Right ventricle myocardium superior (tissue), 1 donor: ENCODE data around the gene HOPX. TPM values are rescaled to one million over a fixed set of nuclear protein-coding genes. Genes with fewer than 3 reads are reported as not detected.
"Not testable (repeated sequence)": the region's sequence is repeated elsewhere in the genome, so short reads cannot be mapped to it uniquely, and the experiment has no call there.

ENCODE experiments used
- ATAC-seq: fragments of 200-7000 bp; cut with Tn5 transposase; one replicate; pipeline ENCODE4 v1.9.1; 2020; ENCODE audit warnings: mild to moderate bottlenecking; ENCODE audit not compliant: poor library complexity
- DNase-seq: peaks from one replicate; pipeline ENCODE4 v3.0.0-alpha.2; 2020
- intact Hi-C: fragments of 100-400 bp; cut with DNase I; formaldehyde crosslinking; loops from one replicate; pipeline ENCODE4 v1.11.2; 2022
- total RNA-seq: library from RNA; stranded (reverse); fragmentation: NEBNext Ultra II Directional; extraction: Animal tissue kit (Norgen Biotek cat#: 25700); gene quantifications from one replicate; pipeline ENCODE4 v1.2.1, GENCODE V29; 2021
- donor health status: DM: no; HTN: yes; CAD: no; lungs with severe emphysema.

The HOPX gene
- total RNA-seq, 1 donor from 2014 or later = 23.7 TPM

GRCh38 chr4:56640621-56641493 is 40.2 kb downstream of the HOPX start:
- ATAC-seq = no peak
- DNase-seq = no peak
- intact Hi-C loops = no loop called here

- ATAC-seq (no peak), DNase-seq (no peak)
- intact Hi-C loops = no loop called here
Measured at GRCh38 chr4:56637791-56638190, 43.3 kb downstream of the HOPX start.

- ATAC-seq (no peak), DNase-seq (no peak)
- intact Hi-C loops = no loop called here
Measured at GRCh38 chr4:56637154-56637553, 43.9 kb downstream of the HOPX start.

GRCh38 chr4:56634954-56635353 is 46.1 kb downstream of the HOPX start:
- DNase-seq, intact Hi-C loops, ATAC-seq: not testable (repeated sequence)

GRCh38 chr4:56633486-56633885 is 47.6 kb downstream of the HOPX start:
- no peak for ATAC-seq
- DNase-seq = no peak
- intact Hi-C loops = no loop called here

GRCh38 chr4:56630876-56631666 is 50.0 kb downstream of the HOPX start:
- no peak for ATAC-seq
- intact Hi-C loops = no loop called here
- DNase-seq = no peak

GRCh38 chr4:56628592-56628991 is 52.5 kb downstream of the HOPX start:
- DNase-seq = no peak
- ATAC-seq = no peak
- intact Hi-C loops = no loop called here

- ATAC-seq (no peak), DNase-seq (no peak)
- intact Hi-C loops = no loop called here
Measured at GRCh38 chr4:56627985-56628384, 53.1 kb downstream of the HOPX start.

- no peak for ATAC-seq
- intact Hi-C loops = no loop called here
- DNase-seq = no peak
Measured at GRCh38 chr4:56627375-56627774, 53.7 kb downstream of the HOPX start.

- no peak for DNase-seq
- ATAC-seq = no peak
- intact Hi-C loops = no loop called here
Measured at GRCh38 chr4:56626963-56627362, 54.1 kb downstream of the HOPX start.

GRCh38 chr4:56626420-56626819 is 54.7 kb downstream of the HOPX start:
- DNase-seq = no peak
- intact Hi-C loops = no loop called here
- ATAC-seq = no peak

GRCh38 chr4:56622176-56622575 is 58.9 kb downstream of the HOPX start:
- DNase-seq = no peak
- intact Hi-C loops = no loop called here
- no peak for ATAC-seq

- intact Hi-C loops = no loop called here
- no peak for DNase-seq
- ATAC-seq = no peak
Measured at GRCh38 chr4:56619816-56620215, 61.3 kb downstream of the HOPX start.

GRCh38 chr4:56619160-56619559 is 61.9 kb downstream of the HOPX start:
- DNase-seq = no peak
- intact Hi-C loops = no loop called here
- no peak for ATAC-seq

GRCh38 chr4:56618734-56619133 is 62.4 kb downstream of the HOPX start:
- DNase-seq = no peak
- no peak for ATAC-seq
- intact Hi-C loops = no loop called here

GRCh38 chr4:56613101-56613862 is 67.8 kb downstream of the HOPX start:
- DNase-seq (no peak), ATAC-seq (no peak)
- intact Hi-C loops = no loop called here

- ATAC-seq (no peak), DNase-seq (no peak)
- intact Hi-C loops = no loop called here
Measured at GRCh38 chr4:56612282-56612681, 68.8 kb downstream of the HOPX start.

GRCh38 chr4:56611501-56611900 is 69.6 kb downstream of the HOPX start:
- no peak for DNase-seq
- no peak for ATAC-seq
- intact Hi-C loops = no loop called here

- DNase-seq, intact Hi-C loops, ATAC-seq: not testable (repeated sequence)
Measured at GRCh38 chr4:56610170-56610569, 70.9 kb downstream of the HOPX start.
